Astrocyte of the spinal cord (primary cell): ENCODE measurements around the gene DOK3.

Experiments
- DNase-seq: peaks from one replicate; pipeline ENCODE4 v3.0.0; 2011; ENCODE audit warnings: low read depth, low spot score
- H3K4me3 ChIP-seq: 2 replicates; pipeline ENCODE4 v1.5.1; 2011; ENCODE audit warnings: low read depth, mild to moderate bottlenecking, low read length, moderate library complexity
- in situ Hi-C: cut with HindIII; loops from 2 replicates; pipeline ENCODE4 v1.10.0; 2017; ENCODE audit warnings: low sequenced_read_pairs
- TF ChIP-seq, protein P1 (sequence below): IDR thresholded peaks from 2 replicates; pipeline ENCODE4 v1.5.1; 2012; ENCODE audit warnings: low read depth, mild to moderate bottlenecking, low read length, inconsistent platforms

DOK3 gene

GRCh38 chr5:177513500-177513899 is 3.9 kb upstream of the DOK3 start:
- no peak overlapping the region for H3K4me3 ChIP-seq
- DNase-seq = no peak
- in situ Hi-C loops = no loop called here
- TF ChIP-seq, protein P1, sequence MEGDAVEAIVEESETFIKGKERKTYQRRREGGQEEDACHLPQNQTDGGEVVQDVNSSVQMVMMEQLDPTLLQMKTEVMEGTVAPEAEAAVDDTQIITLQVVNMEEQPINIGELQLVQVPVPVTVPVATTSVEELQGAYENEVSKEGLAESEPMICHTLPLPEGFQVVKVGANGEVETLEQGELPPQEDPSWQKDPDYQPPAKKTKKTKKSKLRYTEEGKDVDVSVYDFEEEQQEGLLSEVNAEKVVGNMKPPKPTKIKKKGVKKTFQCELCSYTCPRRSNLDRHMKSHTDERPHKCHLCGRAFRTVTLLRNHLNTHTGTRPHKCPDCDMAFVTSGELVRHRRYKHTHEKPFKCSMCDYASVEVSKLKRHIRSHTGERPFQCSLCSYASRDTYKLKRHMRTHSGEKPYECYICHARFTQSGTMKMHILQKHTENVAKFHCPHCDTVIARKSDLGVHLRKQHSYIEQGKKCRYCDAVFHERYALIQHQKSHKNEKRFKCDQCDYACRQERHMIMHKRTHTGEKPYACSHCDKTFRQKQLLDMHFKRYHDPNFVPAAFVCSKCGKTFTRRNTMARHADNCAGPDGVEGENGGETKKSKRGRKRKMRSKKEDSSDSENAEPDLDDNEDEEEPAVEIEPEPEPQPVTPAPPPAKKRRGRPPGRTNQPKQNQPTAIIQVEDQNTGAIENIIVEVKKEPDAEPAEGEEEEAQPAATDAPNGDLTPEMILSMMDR = no peak

GRCh38 chr5:177512736-177513380 is 3.2 kb upstream of the DOK3 start:
- no peak overlapping the region for H3K4me3 ChIP-seq
- in situ Hi-C loops = no loop called here
- no peak for DNase-seq
- TF ChIP-seq, protein P1 = no peak

GRCh38 chr5:177511796-177512675 is 2.4 kb upstream of the DOK3 start:
- TF ChIP-seq, protein P1 = no peak
- no peak overlapping the region for H3K4me3 ChIP-seq
- DNase-seq = no peak
- in situ Hi-C loops = no loop called here

DNA sequence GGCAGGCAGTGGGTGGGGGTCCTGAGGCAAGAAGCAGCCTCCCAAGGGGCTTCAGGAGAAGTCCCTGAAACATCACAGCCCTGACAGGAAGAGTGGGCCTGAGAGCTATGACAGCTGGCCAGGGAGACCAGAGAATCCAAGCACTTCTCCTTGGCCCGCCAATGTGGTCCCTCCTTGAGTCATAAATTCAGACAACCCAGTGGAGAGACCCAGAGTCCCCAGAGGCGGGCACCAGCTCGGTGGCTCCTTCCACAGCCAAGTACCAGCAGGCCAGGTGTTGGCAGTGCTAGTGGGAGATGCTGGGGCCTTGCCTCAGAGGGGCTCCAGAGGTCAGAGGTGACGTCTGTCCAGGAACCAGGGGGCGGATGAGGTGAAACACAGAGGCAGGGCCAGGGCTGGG is 1.6 kb upstream of the DOK3 start:
- H3K4me3 ChIP-seq = no peak overlapping the region
- TF ChIP-seq, protein P1 = no peak
- in situ Hi-C loops = no loop called here
- no peak for DNase-seq

- no peak for DNase-seq
- TF ChIP-seq, protein P1 = no peak
- in situ Hi-C loops = no loop called here
- no peak overlapping the region for H3K4me3 ChIP-seq
These were observed 984 bp upstream of the DOK3 start for GRCh38 chr5:177510567-177511053.

DNA sequence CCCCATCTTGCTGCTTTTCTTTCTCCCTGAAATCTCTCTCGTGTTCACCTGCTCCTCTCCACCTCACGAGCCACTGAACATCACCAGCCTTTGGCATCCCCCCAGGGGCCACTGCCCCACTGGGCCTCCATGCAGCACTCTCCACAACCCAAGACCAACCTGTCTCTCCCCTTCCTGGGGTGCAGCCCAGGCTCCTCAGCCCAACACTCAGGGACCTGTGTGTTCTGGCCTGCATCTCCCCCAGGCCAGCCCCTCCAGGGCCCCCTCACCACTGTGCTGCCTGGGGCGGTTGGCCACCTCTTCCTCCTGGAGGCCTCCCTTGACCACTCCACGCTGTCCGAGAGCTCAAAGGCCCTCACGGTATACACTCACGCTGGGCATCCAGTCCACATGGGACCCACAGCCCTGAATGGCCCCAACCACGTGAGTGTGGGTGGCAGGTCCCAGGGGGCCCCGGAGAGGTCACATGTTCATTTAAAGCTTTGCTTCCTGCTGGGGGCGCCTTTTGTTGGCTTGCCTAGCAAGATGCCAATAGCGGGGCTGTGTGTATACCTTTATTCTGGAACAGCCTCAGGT is 453 bp upstream of the DOK3 start:
- in situ Hi-C loops = no loop called here
- no peak overlapping the region for H3K4me3 ChIP-seq
- no peak for DNase-seq
- TF ChIP-seq, protein P1 = no peak
